Posterior vena cava (tissue), 2 donors: ENCODE measurements around the gene SUGCT. TPM values are rescaled to one million over a fixed set of nuclear protein-coding genes. Genes with fewer than 3 reads are reported as not detected.
"Not testable (repeated sequence)": the region's sequence is repeated elsewhere in the genome, so short reads cannot be mapped to it uniquely, and the experiment has no call there.

Experiments used
- DNase-seq: peaks from one replicate; pipeline ENCODE4 v3.0.0-alpha.2; 2020; ENCODE audit warnings: low spot score
- intact Hi-C, 2 donors: fragments of 100-400 bp; cut with DNase I; formaldehyde crosslinking; loops; one replicate each; pipeline versions ENCODE4 v1.14.1 to v1.14.2; 2022 to 2023
- total RNA-seq, 2 donors: library from RNA; stranded (reverse); fragmentation: NEBNext Ultra II Directional; extraction: Animal tissue kit (Norgen Biotek cat#: 25700); gene quantifications; one replicate each; pipeline ENCODE4 v1.2.1, GENCODE V29; 2021
- donor health status: DM: yes; HTN: yes; CAD: no.
- donor health status: DM: yes; HTN: yes; CAD: no.

The SUGCT gene
- total RNA-seq, 2 donors from 2014 or later = 15.8 to 16.2 TPM

DNA sequence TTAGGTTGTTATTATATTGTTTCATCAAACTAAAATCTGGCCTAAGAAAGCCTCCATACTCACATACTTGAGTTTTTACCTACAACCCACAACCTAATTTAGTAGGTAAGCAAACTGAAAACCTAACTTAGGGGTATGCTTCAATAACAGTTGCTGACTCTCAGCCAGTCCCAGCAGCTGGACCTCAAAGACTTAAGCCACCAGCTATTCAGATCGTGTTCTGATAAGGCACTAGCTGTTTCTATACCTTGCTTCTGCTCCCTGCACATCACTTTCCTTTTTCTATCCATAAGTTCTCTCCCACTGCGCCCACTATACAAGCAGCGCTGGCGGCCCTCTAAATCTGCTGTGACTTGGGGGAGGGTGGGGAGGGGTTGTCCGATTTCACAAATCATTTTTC lies 42.3 kb downstream of the SUGCT start:
- intact Hi-C loops = no loop called here
- DNase-seq = no peak

DNA sequence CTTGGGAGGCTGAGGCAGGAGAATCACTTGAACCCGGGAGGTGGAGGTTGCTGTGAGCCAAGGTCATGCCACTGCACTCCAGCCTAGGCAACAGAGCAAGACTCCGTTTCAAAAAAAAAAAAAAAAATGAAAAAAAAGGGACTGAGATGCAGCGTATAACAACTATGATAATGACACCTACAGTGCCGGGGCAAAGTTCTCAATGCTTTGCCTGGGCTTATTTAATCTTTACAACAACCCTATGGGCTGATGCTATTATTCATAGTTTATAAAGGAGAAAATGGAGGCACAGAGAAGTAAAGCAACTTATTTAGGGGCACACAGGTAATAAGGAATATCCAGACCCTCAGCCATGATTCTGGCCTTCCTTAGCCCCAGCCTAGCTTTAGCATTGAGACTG lies 47.6 kb downstream of the SUGCT start:
- DNase-seq = no peak
- intact Hi-C loops = no loop called here

DNA sequence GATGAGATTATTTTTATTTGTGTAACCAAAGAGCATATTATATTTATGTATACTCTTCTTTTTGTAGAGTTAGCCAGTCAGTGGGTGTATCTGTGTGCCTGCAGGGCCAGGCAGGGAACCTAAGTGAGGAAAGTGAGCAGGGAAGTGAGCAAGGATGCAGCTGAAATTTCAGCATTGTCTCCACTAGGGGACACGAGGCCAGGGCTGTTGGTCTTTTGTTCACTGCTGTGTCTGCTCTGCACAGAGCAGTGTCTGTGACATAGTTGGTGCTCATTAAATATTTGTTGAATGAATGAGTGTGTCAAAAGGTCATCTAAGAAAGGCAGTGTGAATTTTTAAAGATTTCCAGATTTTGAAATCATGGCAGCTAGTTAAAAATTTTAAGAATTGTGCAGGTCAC lies 51.8 kb downstream of the SUGCT start:
- no peak for DNase-seq
- intact Hi-C loops = no loop called here

DNA sequence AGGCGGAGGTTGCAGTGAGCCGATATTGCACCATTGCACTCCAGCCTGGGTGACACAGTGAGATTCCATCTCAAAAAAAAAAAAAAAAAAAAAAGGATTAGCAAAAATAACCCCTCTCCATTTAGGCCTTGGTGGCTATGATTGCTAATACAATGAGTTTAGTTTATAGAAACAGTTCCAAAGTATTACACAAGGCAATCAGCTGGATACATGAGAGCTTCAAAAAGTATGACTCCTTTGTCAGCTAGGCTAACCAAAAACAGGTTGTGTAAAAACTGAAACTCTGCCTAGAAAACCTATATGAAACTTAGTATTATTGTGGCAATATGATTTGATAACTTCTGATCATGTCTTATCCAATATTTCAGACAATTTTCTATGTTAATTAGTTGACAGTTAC lies 57.2 kb downstream of the SUGCT start:
- intact Hi-C loops = no loop called here

DNA sequence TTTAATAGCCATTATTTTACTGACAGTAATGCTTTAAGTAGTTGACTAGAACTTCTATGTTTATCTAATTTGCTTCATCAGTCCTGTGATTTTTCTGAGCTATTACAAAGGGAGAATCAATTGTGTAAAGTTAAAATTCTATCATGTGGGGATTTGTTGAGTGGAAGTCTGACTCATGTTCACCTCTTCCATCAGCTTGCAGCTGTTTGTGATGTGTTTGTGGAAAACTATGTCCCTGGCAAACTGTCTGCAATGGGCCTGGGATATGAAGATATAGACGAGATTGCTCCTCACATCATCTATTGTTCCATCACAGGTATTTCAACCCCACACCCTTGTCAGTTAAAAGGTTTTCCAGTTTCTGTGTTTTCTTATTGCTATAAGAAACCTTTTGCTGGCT lies 59.9 kb downstream of the SUGCT start:
- no peak for DNase-seq
- intact Hi-C loops = no loop called here

More for the DNA sequence above, 57.2 kb downstream of the SUGCT start:
- no peak for DNase-seq

DNA sequence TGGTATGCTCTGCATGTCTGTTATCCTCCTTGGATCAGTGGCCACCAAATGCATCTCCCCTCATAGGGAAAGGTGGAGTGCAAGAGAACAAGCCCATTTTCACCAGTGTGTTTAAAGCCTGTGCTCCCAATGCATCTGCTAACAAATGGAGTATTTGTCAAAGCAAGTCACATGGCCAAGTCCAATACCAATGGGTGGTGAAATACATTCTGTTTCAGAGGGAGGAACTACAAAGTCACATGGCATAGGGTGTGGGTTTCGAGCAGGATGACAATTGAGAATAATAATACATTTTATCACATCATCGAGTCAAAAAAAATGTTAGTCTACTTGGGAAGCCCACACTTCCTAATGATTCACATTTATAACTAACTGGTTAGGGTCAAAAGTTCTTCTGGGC lies 62.7 kb downstream of the SUGCT start:
- intact Hi-C loops = no loop called here
- no peak for DNase-seq

DNA sequence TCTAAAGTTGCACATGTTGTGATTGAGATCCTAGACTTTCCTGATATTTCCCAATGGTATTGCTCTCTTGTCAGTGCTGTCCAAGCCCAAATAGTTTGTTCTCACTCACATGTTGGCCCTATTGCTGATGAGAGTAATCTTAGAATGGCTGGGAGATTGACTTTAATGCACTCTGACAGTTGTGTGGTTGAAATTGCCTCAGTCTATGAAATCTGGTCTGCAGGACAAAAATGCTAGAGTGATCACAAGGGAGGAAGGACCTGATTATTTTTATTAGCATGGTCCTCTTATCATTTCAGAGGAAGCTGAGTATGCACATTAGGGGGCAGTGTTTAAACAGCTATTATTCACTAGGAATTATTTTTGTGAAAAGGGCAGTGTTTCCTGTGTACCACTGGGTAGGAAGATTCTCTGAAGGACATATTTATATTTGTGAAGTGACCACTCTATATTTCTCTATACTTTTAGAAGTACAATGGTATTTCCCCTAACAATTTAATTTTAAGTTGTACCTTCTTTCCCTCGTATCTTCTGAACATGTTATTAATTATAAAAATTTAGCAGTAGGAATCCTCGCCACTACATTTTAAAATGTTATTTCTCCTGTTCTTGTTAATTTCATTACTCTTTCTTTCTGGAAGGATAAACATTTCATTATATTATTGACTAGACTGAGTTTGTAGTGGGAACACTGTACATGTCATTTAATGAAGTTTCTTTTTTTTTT lies 64.4 kb downstream of the SUGCT start:
- DNase-seq = no peak
- intact Hi-C loops = no loop called here

DNA sequence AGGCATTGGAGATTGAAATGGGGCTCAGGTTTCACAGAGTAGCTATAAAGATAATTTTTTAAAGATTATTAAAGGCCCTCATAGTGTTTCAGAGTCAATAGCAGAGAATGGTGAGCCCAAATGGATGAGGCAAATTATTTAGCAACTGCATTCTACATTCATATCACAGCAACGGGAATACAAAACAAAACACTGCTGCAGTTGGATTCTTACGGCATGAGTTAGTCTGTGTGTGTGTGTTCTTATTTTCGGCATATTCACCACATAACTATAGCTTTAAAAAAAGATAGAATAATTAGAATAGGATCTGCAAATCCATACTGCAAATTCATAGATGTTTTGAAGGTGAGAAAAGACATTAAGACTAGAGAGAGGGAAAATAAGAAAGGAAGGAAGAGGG lies 66.0 kb downstream of the SUGCT start:
- no peak for DNase-seq
- intact Hi-C loops = no loop called here

DNA sequence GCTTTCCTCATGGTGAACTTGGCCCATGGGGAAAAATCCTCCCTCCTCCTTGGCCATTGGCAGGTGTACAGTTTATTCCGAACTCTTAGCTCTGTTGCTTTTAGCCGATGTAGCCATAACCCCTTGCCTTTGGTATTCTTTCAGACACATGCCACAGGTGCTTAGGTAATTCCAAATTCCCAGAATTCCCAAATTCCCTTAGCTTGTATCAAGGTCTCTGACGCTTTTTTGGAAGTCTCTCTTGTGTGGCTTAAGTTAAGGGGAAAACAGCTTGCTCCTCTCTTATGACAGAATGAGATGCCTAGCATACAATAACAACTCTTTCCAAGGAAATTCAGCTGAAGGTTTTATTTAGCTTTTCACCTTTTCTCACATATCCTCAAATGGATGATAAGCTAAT lies 68.0 kb downstream of the SUGCT start:
- DNase-seq = no peak
- intact Hi-C loops = no loop called here

DNA sequence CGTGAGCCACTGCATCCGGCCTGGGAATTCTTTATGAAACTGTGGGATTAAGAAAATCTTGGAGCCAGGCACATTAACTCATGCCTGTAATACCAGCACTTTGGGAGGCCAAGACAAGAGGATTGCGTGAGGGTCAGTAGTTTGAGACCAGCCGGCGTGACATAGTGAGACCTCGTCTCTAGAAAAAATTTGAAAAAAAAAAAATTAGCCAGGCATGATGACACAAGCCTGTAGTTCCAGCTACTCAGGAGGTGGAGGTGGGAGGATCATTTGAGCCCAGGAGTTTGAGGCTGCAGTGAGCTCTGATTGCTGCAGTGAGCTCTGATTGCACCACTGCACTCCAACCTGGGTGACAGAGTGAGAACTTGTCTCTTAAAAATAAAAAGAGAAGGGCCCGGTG lies 69.8 kb downstream of the SUGCT start:
- DNase-seq = no peak
- intact Hi-C loops = no loop called here

DNA sequence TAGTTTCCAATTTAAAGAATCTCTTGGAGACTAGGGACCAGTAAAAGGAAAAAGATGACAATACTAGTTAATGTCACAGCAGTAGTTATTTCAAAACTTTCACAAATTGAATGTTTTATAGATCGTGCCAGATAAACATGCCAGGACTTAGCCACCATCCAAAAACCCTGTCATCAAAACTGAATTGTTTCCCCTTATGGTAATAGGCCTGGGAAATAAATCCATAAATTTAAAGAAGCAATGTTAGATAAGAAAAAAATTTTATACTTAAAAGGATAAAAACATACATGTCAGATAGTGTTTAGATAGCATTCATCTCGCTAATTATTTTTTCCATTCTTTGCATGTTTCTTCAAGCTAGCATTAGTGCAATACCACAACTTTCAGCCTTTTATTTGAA lies 71.2 kb downstream of the SUGCT start:
- intact Hi-C loops = no loop called here
- no peak for DNase-seq

DNA sequence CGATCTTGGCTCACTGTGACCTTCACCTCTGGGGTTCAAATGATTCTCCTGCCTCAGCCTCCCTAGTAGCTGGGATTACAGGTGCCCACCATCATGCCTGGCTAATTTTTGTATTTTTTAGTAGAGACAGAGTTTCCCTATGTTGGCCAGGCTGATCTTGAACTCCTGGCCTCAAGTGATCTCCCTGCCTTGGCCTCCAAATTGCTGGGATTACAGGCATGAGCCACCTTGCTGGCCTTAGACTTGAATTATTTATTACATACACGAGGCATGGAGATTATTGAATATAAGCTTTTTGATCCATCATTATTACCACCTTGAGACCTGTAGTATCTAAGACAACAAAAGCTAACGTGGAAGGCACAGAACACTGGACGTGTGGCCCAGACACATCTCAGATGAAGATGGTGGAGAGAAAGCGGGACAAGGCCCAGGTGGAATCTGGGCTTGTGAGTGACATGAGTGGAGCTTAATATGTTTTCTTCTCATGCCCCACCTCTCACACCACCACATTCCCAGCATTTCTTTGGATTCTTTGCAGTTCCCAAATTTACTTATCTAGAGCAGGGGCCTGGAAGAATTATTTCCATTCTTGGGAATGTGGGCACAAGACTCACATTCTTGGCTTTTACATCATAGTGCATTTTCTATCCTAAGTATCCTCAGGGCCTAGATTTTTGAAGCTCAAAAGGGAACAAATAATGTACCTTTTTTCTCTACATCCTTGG lies 76.6 kb downstream of the SUGCT start:
- intact Hi-C loops = no loop called here
- no peak for DNase-seq

DNA sequence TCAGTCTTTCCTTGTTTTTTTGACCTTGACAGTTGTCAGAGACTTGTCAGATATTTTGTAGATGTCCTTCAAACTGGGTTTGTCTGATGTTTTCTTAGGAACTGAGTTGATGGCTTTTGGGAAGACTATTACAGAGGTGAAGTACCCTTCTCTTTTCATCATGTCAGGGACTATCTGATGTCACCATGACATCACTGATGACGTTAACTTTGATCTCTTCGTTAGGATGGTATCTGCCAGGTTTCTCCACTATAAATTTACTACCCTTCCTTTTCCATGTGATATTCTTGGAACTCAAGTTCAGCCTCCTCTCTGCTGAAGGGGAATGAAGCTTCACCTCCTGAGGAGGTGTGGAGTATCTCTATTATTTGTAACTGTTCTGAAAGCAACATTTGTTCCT lies 78.5 kb downstream of the SUGCT start:
- intact Hi-C loops = no loop called here
- no peak for DNase-seq

DNA sequence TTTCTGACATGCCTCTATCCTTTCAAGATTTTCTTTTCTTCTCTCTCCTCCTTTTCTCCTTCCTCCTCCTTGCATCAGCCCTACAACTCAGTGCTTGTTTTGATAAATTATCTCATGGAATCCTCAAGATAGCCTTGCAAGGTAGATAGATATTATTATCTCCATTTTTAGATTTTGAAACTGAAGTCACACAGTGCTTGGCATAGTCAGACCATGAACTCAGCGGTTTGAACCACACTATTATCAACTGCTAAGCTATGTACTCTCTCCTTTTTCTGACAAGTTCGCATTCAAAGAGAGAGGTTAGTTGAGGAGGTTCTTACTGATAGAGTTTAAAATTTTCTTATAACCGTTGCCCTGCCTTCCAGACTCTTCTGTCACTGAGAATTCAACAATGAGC lies 79.1 kb downstream of the SUGCT start:
- DNase-seq = no peak
- intact Hi-C loops = no loop called here

DNA sequence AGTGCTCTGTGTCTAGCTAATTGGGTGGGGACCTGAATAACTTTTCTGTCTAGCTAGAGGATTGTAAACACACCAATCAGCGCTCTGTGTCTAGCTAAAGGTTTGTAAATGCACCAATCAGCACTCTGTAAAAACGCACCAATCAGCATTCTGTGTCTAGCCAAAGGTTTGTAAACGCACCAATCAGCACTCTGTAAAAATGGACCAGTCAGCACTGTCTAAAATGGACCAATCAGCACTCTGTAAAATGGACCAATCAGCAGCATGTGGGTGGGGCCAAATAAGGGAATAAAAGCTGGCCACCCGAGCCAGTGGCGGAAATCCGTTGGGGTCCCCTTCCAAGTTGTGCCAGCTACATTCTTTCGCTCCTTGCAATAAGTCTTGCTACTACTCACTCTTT lies 83.8 kb downstream of the SUGCT start:
- intact Hi-C loops, DNase-seq: not testable (repeated sequence)

DNA sequence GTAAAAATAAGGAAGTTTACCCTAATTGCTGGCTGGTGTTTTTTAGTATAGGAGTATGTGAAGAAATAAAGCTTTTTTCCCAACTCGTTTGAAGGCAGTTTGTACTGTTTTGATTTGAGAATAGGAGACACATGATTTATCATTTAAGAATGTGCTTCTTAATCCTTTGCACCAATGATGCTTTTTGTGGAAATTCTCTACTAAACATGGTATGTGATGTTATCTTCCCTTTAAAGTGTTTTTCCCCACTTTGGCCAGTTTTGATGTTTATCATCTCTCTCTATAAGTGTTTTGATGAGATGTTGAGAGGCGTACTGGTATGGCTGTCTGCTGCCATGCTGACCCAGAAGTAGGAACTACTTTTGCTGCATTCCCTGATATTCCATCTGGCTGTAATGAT lies 85.1 kb downstream of the SUGCT start:
- DNase-seq = no peak
- intact Hi-C loops = loop anchor here in 1 of 2 donors (10.0 kb wide), 1 partner anchor 1485 kb away; the partner anchor contains the start of gene INHBA

DNA sequence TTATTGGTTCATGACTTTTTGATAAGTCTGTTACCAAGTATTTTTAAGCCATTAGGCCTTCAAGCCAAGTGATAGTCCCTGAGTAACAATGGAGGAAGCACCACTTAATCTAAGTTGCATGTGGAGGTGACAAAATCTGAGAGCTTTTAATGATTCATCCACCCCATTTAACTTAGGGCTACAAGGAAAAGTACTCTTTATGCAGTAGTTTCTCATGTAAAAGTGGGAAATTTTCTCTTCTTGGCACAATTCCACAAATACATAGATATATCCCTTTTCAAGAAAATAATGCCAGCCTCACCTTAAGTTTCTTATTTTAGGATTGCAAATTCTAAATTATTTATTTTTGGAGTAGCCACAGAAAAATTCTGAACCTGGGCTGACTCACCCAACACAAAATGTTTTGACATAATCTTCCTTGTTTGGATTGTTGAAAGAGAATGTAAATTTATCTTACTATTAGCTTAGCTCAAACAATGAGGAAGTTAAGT lies 85.7 kb downstream of the SUGCT start:
- DNase-seq = no peak
- intact Hi-C loops = loop anchor here in 1 of 2 donors (10.0 kb wide), 1 partner anchor 1484 kb away; the partner anchor contains the start of gene INHBA

DNA sequence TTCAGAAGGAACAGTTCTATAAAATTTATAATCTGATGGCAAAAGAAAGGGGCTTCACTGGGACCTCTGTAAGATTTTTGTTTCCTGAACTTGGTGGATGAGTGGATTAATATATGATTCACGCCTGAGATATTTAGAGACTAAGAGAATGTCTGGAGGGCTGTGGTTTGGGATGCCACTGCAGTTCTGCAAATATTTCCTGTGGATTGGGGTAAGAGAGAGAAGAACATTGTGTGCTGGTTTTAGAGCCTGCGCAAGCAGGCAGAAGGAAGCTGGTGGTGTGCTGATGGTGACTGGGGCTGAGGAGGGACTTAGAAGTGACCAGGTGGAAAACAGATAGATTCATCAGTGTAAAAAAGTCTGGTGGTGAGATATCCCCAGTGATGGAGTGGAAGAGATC lies 87.0 kb downstream of the SUGCT start:
- DNase-seq = no peak
- intact Hi-C loops = loop anchor here in 1 of 2 donors (10.0 kb wide), 1 partner anchor 1483 kb away; the partner anchor contains the start of gene INHBA

DNA sequence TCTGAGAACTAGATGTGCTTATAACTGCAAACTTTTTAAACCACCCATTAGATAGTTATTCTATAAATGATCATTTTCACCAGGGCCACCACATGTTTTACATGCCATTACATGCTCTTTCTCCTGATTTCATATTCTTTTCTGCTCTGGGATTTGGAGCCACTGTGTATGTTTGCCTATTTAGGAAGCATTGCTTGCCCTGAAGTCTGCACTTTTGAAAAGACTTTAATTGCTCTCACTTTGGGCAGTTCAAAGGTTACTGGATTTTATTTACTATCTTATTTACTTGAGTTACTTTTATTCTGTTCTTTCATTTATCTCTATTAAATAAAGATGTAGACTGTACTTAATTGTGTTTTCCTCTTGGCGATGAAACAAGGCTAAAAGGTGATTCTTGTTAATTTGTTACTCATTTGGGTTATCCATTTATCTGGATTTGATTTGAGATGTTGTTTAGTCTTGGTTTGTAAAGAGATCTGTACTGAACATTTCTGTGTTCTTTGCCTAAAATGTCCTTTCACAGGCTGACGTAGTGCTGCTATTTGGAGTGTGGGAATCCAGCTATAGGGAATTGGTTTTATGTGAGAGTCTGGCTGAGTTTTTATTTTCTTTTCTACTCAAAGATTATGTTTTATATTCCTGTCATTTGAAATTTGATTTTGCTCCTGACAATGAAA lies 88.8 kb downstream of the SUGCT start:
- no peak for DNase-seq
- intact Hi-C loops = loop anchor here in 1 of 2 donors (10.0 kb wide), 1 partner anchor 1481 kb away; the partner anchor contains the start of gene INHBA

DNA sequence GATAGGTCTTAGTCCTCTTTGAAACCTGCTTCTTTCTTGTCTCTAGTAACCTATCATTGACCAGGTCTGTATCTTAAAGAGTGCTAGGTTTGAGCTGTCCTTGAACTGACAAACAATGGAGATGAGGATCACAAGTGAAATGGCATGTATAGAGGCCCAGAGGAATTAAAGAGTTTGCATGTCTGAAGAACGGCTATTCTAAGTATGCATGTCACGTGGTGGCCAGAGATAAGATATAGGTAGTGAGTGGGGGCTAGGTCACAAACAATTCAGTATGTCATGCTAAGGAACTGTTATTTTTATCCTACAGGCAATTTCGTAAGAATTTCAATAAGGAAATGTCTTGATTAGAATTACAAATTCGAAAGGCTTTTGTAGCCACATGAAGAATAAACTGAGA lies 95.3 kb downstream of the SUGCT start:
- no peak for DNase-seq
- intact Hi-C loops = no loop called here
